H1 (cell line): ENCODE measurements around the gene FERMT1. TPM values are rescaled to one million over a fixed set of nuclear protein-coding genes. Genes with fewer than 3 reads are reported as not detected.

Experiments used
- CTCF ChIA-PET: fragments of 300-600 bp; sonication (Branson Sonifier 250); formaldehyde crosslinking; loops from one replicate; lab custom pipeline; 2021; ENCODE audit not compliant: partially characterized antibody; lab: Charles Lee
- POLR2A ChIA-PET: fragments of 300-600 bp; sonication (Branson Sonifier 250); formaldehyde crosslinking; loops from one replicate; lab custom pipeline; 2021; ENCODE audit warnings: inconsistent platforms; ENCODE audit not compliant: partially characterized antibody; lab: Charles Lee
- DNase-seq, 2 experiments: peaks; one replicate each; pipeline versions ENCODE4 v3.0.0 to v3.0.0-alpha.2; 2010 to 2022; ENCODE audit warnings: low spot score in 2 of 2, low read depth in 1 of 2, mixed read lengths in 1 of 2
- FAIRE-seq: peaks from 2 replicates; lab custom pipeline; 2011; peaks lifted over from hg19 to GRCh38; lab: Jason Lieb, UNC
- H2AFZ ChIP-seq: 2 replicates; pipeline ENCODE4 v1.8.1; 2012; ENCODE audit warnings: low read length, inconsistent platforms
- H2AK5ac ChIP-seq: 2 replicates; pipeline ENCODE4 v1.6.1; 2013; ENCODE audit warnings: low read depth, low read length
- H2BK120ac ChIP-seq: replicated peaks from 2 replicates; pipeline ENCODE3; 2013; ENCODE audit warnings: low read depth, low read length, inconsistent platforms
- H2BK12ac ChIP-seq: 2 replicates; pipeline ENCODE4 v1.6.1; 2013; ENCODE audit warnings: low read depth, low read length
- H2BK15ac ChIP-seq: 2 replicates; pipeline ENCODE4 v1.6.1; 2013; ENCODE audit warnings: low read length
- H2BK20ac ChIP-seq: 2 replicates; pipeline ENCODE4 v1.6.1; 2013; ENCODE audit warnings: low read length
- H2BK5ac ChIP-seq: 2 replicates; pipeline ENCODE4 v1.6.1; 2013; ENCODE audit warnings: low read depth, low read length
- H3K14ac ChIP-seq: 2 replicates; pipeline ENCODE4 v1.6.1; 2013; ENCODE audit warnings: inconsistent platforms; ENCODE audit not compliant: insufficient read length
- H3K18ac ChIP-seq: 2 replicates; pipeline ENCODE4 v1.6.1; 2013; ENCODE audit warnings: low read length; ENCODE audit errors: extremely low read depth
- H3K23ac ChIP-seq: 2 replicates; pipeline ENCODE4 v1.6.1; 2013; ENCODE audit warnings: inconsistent platforms; ENCODE audit not compliant: insufficient read length
- H3K23me2 ChIP-seq: 2 replicates; pipeline ENCODE4 v1.6.1; 2013; ENCODE audit warnings: low read depth, low read length
- H3K27ac ChIP-seq: 2 replicates; pipeline ENCODE4 v1.6.1; 2011; ENCODE audit warnings: low read depth, low read length, inconsistent platforms
- H3K27me3 ChIP-seq, 4 experiments: replicated peaks in 1 of 4; 1 replicate in 1 of 4; 2 replicates in 3 of 4; pipeline versions ENCODE4 v1.6.1 to v1.8.1; 2011 to 2013; ENCODE audit warnings: low read length in 3 of 4, mild to moderate bottlenecking in 3 of 4, inconsistent platforms in 2 of 4, mixed read lengths in 2 of 4, moderate library complexity in 1 of 4; ENCODE audit not compliant: control insufficient read depth in 3 of 4, insufficient read depth in 3 of 4; ENCODE audit errors: extremely low read depth in 1 of 4
- H3K36me3 ChIP-seq, 4 experiments: 2 replicates each; pipeline versions ENCODE4 v1.6.1 to v1.8.1; 2011 to 2013; ENCODE audit warnings: mild to moderate bottlenecking in 4 of 4, low read length in 3 of 4, moderate library complexity in 2 of 4, control low read depth in 1 of 4, inconsistent platforms in 1 of 4; ENCODE audit not compliant: insufficient read depth in 4 of 4, control insufficient read depth in 2 of 4
- H3K4ac ChIP-seq: replicated peaks from 2 replicates; pipeline ENCODE3; 2013; ENCODE audit warnings: low read length, low read depth, mixed read lengths, inconsistent platforms; ENCODE audit not compliant: insufficient read length
- H3K4me1 ChIP-seq, 4 experiments: replicated peaks in 1 of 4; 1 replicate in 1 of 4; 2 replicates in 3 of 4; pipeline versions ENCODE4 v1.6.1 to v1.8.1; 2011 to 2013; ENCODE audit warnings: low read length in 3 of 4, inconsistent platforms in 2 of 4, mixed read lengths in 1 of 4; ENCODE audit not compliant: insufficient read depth in 4 of 4, control insufficient read depth in 3 of 4
- H3K4me2 ChIP-seq, 2 experiments: 2 replicates each; pipeline versions ENCODE4 v1.6.1 to v1.8.1; 2011 to 2013; ENCODE audit warnings: low read depth in 2 of 2, low read length in 2 of 2, control low read depth in 1 of 2, inconsistent platforms in 1 of 2, mild to moderate bottlenecking in 1 of 2; ENCODE audit not compliant: insufficient read depth in 1 of 2
- H3K4me3 ChIP-seq, 4 experiments: fragments of 200-600, 300-600 bp in 1 of 4; sonication (generic), shearing (Covaris generic), sonication (Bioruptor Twin) in 1 of 4; 2 replicates each; pipeline versions ENCODE4 v1.5.1 to v1.8.1; 2011 to 2016; ENCODE audit warnings: low read length in 4 of 4, low read depth in 3 of 4, control low read depth in 2 of 4, inconsistent platforms in 2 of 4, mild to moderate bottlenecking in 2 of 4, mixed read lengths in 1 of 4, moderate library complexity in 1 of 4; ENCODE audit not compliant: insufficient read depth in 2 of 4; ENCODE audit errors: extremely low read depth in 1 of 4
- H3K56ac ChIP-seq: replicated peaks from 2 replicates; pipeline ENCODE3; 2013; ENCODE audit warnings: low read depth, mild to moderate bottlenecking, mixed read lengths, low read length, inconsistent platforms; ENCODE audit not compliant: insufficient read length
- H3K79me1 ChIP-seq: 2 replicates; pipeline ENCODE4 v1.6.1; 2013; ENCODE audit warnings: low read depth, low read length, control low read depth
- H3K79me2 ChIP-seq, 2 experiments: 2 replicates each; pipeline versions ENCODE4 v1.6.1 to v1.8.1; 2012 to 2013; ENCODE audit warnings: low read length in 2 of 2, mild to moderate bottlenecking in 2 of 2, inconsistent platforms in 1 of 2; ENCODE audit not compliant: insufficient read depth in 2 of 2, control insufficient read depth in 1 of 2
- H3K9ac ChIP-seq, 4 experiments: replicated peaks in 1 of 4; 1 replicate in 1 of 4; 2 replicates in 3 of 4; pipeline versions ENCODE4 v1.6.1 to v1.8.1; 2011 to 2013; ENCODE audit warnings: low read depth in 3 of 4, low read length in 3 of 4, control low read depth in 2 of 4, mild to moderate bottlenecking in 2 of 4, moderate library complexity in 2 of 4, inconsistent platforms in 1 of 4; ENCODE audit errors: extremely low read depth in 1 of 4
- H3K9me3 ChIP-seq, 2 experiments: 2 replicates each; pipeline versions ENCODE4 v1.6.1 to v1.8.1; 2012 to 2013; ENCODE audit warnings: mild to moderate bottlenecking in 2 of 2, moderate library complexity in 2 of 2, control low read depth in 1 of 2, inconsistent platforms in 1 of 2, low read depth in 1 of 2, low read length in 1 of 2, mixed read lengths in 1 of 2; ENCODE audit not compliant: insufficient read depth in 2 of 2
- H4K20me1 ChIP-seq, 2 experiments: replicated peaks in 1 of 2; 2 replicates each; pipeline versions ENCODE3 to v1.8.1; 2011 to 2013; ENCODE audit warnings: inconsistent platforms in 2 of 2, low read length in 2 of 2, mild to moderate bottlenecking in 1 of 2; ENCODE audit not compliant: insufficient read depth in 2 of 2, control insufficient read depth in 1 of 2
- H4K5ac ChIP-seq: 2 replicates; pipeline ENCODE4 v1.6.1; 2013; ENCODE audit warnings: low read length, low read depth, mixed read lengths, inconsistent platforms; ENCODE audit not compliant: insufficient read length
- H4K8ac ChIP-seq: 2 replicates; pipeline ENCODE4 v1.8.0; 2013; ENCODE audit warnings: mild to moderate bottlenecking, moderate library complexity, low read length, inconsistent platforms; ENCODE audit not compliant: insufficient read depth; ENCODE audit errors: extremely low read depth
- H4K91ac ChIP-seq: replicated peaks from 2 replicates; pipeline ENCODE3; 2013; ENCODE audit warnings: low read length, mixed read lengths, inconsistent platforms; ENCODE audit not compliant: insufficient read length
- BRCA1 ChIP-seq: IDR thresholded peaks from 2 replicates; pipeline ENCODE4 v1.6.1; 2012; ENCODE audit warnings: low read depth, low read length, improper control_type of control experiment
- EZH2 ChIP-seq: fragments of 200-600 bp; sonication (generic); IDR thresholded peaks from 2 replicates; pipeline ENCODE4 v1.7.1; 2012; ENCODE audit warnings: low read depth, mild to moderate bottlenecking, moderate library complexity, low read length, inconsistent platforms; ENCODE audit not compliant: severe bottlenecking
- JUN ChIP-seq: IDR thresholded peaks from 2 replicates; pipeline ENCODE4 v1.6.1; 2011; ENCODE audit warnings: low read depth, mild to moderate bottlenecking, improper control_type of control experiment, low read length
- NRF1 ChIP-seq: IDR thresholded peaks from 2 replicates; pipeline ENCODE4 v1.6.1; 2011; ENCODE audit warnings: mild to moderate bottlenecking, low read depth, low read length, improper control_type of control experiment
- TAF7 ChIP-seq: optimal IDR thresholded peaks from 2 replicates; pipeline ENCODE3; 2011; ENCODE audit warnings: low read depth, mild to moderate bottlenecking, inconsistent platforms, low read length, moderate library complexity, borderline replicate concordance
- WGBS, 2 experiments: shearing (Covaris generic) in 1 of 2; methylation state at CpG; one replicate each; pipeline versions ENCODE4 v1.1.6 to v1.1.7; 2013 to 2015; ENCODE audit warnings: low lambda C conversion rate in 2 of 2, mixed read lengths in 2 of 2, inconsistent platforms in 1 of 2, low coverage in 1 of 2, missing lambda C conversion rate in 1 of 2; ENCODE audit not compliant: insufficient replicate concordance in 2 of 2, insufficient coverage in 1 of 2, insufficient read length in 1 of 2; ENCODE audit errors: extremely low coverage in 1 of 2, missing lambda C conversion rate in 1 of 2; 5-methylcytosine and 5-hydroxymethylcytosine counted together
- long read RNA-seq, 2 experiments: library from RNA in 1 of 2; library from capped mRNA in 1 of 2; stranded (forward); transcript quantifications; one replicate each; pipeline ENCODE4 v2.0.0, GENCODE V29; 2021; ENCODE audit warnings: inconsistent platforms in 1 of 2
- polyA minus RNA-seq, 3 experiments: library from RNA; depleted of rRNA, polyadenylated mRNA; stranded (reverse); fragments of >200 nt; gene quantifications; 1 replicate in 2 of 3; 2 replicates in 1 of 3; pipeline ENCODE4 v1.2.3, GENCODE V29; 2011
- polyA plus RNA-seq, 7 experiments: library from polyadenylated mRNA; depleted of rRNA in 3 of 7; stranded (reverse) in 5 of 7; unstranded in 2 of 7; fragments of >200 nt in 5 of 7; fragments of 200-250 nt in 2 of 7; gene quantifications; 1 replicate in 5 of 7; 2 replicates in 1 of 7; 4 replicates in 1 of 7; pipeline versions ENCODE4 v1.2.1 to v1.2.3, GENCODE V29; 2011 to 2013; ENCODE audit warnings: missing spikeins in 2 of 7, mixed read lengths in 2 of 7
- total RNA-seq: library from RNA; stranded (reverse); fragmentation: NEBNext Ultra II Directional; extraction: Animal tissue kit (Norgen Biotek cat#: 25700); gene quantifications from 2 replicates; pipeline ENCODE4 v1.2.1, GENCODE V29; 2021

The FERMT1 gene, protein sequence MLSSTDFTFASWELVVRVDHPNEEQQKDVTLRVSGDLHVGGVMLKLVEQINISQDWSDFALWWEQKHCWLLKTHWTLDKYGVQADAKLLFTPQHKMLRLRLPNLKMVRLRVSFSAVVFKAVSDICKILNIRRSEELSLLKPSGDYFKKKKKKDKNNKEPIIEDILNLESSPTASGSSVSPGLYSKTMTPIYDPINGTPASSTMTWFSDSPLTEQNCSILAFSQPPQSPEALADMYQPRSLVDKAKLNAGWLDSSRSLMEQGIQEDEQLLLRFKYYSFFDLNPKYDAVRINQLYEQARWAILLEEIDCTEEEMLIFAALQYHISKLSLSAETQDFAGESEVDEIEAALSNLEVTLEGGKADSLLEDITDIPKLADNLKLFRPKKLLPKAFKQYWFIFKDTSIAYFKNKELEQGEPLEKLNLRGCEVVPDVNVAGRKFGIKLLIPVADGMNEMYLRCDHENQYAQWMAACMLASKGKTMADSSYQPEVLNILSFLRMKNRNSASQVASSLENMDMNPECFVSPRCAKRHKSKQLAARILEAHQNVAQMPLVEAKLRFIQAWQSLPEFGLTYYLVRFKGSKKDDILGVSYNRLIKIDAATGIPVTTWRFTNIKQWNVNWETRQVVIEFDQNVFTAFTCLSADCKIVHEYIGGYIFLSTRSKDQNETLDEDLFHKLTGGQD
- total RNA-seq (16.5 and 17.8 TPM in 2 replicates), polyA plus RNA-seq (2011; rRNA removed) (4.2 and 4.5 TPM in 2 replicates), polyA minus RNA-seq (2011; rRNA and poly(A)+ RNA removed) (12.0 and 13.7 TPM in 2 replicates)
- 4.8 TPM for polyA plus RNA-seq (2011; cell fraction: cytosol; rRNA removed)
- polyA plus RNA-seq (2011; cell fraction: nucleus; rRNA removed), result 6.9 TPM
- polyA plus RNA-seq (2012, experiment 1 of 2), result 6.0 to 8.8 TPM (median 7.1 TPM) in 4 replicates
- 1.7 TPM for polyA plus RNA-seq (2012, experiment 2 of 2)
- polyA plus RNA-seq (2013, experiment 1 of 2), result 11.4 TPM
- polyA plus RNA-seq (2013, experiment 2 of 2), result 12.4 TPM
- 4.2 TPM for polyA minus RNA-seq (2011; cell fraction: cytosol; rRNA and poly(A)+ RNA removed)
- polyA minus RNA-seq (2011; cell fraction: nucleus; rRNA and poly(A)+ RNA removed), result 9.9 TPM
- long read RNA-seq, experiment 1, full-length matches to known transcripts, result 1 of 13 reads
- long read RNA-seq, experiment 1, partial matches to known transcripts, result 3 of 13 reads
- long read RNA-seq, experiment 1, other reads (novel, unspliced or antisense), result 9 of 13 reads
- long read RNA-seq, experiment 2, partial matches to known transcripts, result 0 of 1 reads
- long read RNA-seq, experiment 2, other reads (novel, unspliced or antisense), result 1 of 1 reads

DNA sequence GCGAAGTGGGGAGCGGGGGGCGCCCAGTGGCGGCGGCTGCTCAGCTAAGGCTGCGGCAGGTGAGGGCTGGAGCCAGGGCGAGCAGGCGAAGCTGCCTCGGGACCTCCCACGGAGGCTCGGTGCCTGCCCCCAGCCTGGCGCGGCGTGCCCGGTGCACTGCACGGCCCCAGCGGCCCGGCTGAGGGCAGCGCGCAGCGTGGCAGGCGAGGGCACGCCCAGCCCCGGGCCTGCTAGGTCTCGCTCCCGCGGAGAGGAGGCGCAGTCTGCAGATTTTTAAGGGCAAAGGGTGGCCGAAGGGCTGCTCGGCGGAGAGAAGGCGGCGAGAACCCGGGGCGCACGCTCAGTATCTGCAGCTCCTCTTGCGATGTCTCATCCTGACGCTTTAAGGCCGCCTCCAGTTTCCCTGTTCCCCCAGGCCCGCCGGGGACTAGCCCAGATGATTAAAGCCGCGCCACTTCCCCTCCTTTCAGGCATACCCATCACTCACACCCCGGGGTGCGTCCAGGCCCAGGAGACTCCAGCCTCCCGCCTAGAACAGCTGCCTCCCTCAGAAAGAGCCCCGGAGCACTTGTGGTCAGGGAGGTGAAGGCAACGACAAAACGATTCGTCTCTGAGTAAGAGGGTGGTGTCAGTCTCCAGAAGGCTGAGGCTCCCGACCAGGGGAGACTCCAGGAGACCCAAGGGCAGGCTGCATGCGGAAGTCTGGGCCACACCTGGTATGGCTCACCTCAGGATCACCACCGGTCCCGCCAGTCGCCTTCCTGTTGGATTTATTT is at the start of gene FERMT1:
FERMT1 (minus strand) TSS at position 158 of the 776 bp plus-strand sequence. CDS start 3,476 bp downstream, outside the sequence.
- Histone ChIP-seq H3K4me2 (peak within 1 kb of the TSS; percentile 91 to 97), H3K18ac (peak within 1 kb of the TSS; percentile 75), H3K27ac (no peak within 1 kb of the TSS), H3K4me1 (peaks cover 1 to 15% (median 8%) of the 10 kb centered on the region in 4 experiments), H3K23ac (no peak within 1 kb of the TSS), H2BK20ac (peak within 1 kb of the TSS; percentile 13; the same call in 1 of the 2 replicates), H3K27me3 (peaks cover 2 to 9% (median 7%) of the 10 kb centered on the region in 4 experiments; a peak in 5 of 7 replicates), H2BK120ac (peak within 1 kb of the TSS; percentile 47), H2BK5ac (peak within 1 kb of the TSS; percentile 55; the same call in 1 of the 2 replicates), H2AFZ (peak within 1 kb of the TSS; percentile 68), H3K9me3 (no peaks in the 10 kb centered on the region), H3K23me2 (peaks cover 7% of the 10 kb centered on the region; the same call in 1 of the 2 replicates), H3K4me3 (peak within 1 kb of the TSS; percentile 48 to 62 (median 49)), H3K36me3 (peaks cover 0 to 2% (median 0%) of the 10 kb centered on the region in 4 experiments; a peak in 1 of 8 replicates), H2AK5ac (no peak within 1 kb of the TSS), H3K9ac (peak within 1 kb of the TSS in 3 of 4 experiments; percentile 38 to 44 (median 39); a peak in 5 of 7 replicates), H2BK15ac (peak within 1 kb of the TSS; percentile 49; the same call in 1 of the 2 replicates), H3K79me2 (no peaks in the 10 kb centered on the region), H3K14ac (no peak within 1 kb of the TSS), H4K20me1 (no peaks in the 10 kb centered on the region), H4K91ac (peak within 1 kb of the TSS; percentile 89), H3K4ac (peak within 1 kb of the TSS; percentile 48), H3K56ac (peak within 1 kb of the TSS; percentile 78), H3K79me1 (no peaks in the 10 kb centered on the region), H4K5ac (peak within 1 kb of the TSS; percentile 62), H4K8ac (peak within 1 kb of the TSS; percentile 89), H2BK12ac (peak within 1 kb of the TSS; percentile 45; the same call in 1 of the 2 replicates)
- no peak for FAIRE-seq
- CTCF ChIA-PET, result interaction anchor here (1.7 kb wide), 1 partner anchor 16 kb away, joined by 5 read pairs; no protein-coding TSS in a partner anchor
- WGBS, 2 experiments, result 1% methylated on average over 47 of the region's 55 CpGs; no CpG with 5 or more reads in 1 of the 2 experiments
- POLR2A ChIA-PET, result interaction anchor here (0.7 to 1.2 kb wide), 5 partner anchors 14 to 288 kb away, joined by 3 to 4 read pairs (median 3); no protein-coding TSS in a partner anchor
- peak; percentile 61 to 82 for DNase-seq
- TF ChIP-seq EZH2, result peak; percentile 48
- TF ChIP-seq JUN, result no peak
- no peak for TF ChIP-seq BRCA1
- peak; percentile 49 for TF ChIP-seq TAF7
- no peak for TF ChIP-seq NRF1
